Stimulated activated CD4-positive, alpha-beta T cell treated with anti-CD3 and anti-CD28 coated beads, TNF-alpha, amount 100 ng/mL, for 24 hours (primary cell): ENCODE measurements around the gene BRPF3.
A peak's percentile ranks its signal among the peaks of the same experiment; 100 is the strongest.
"Not testable (repeated sequence)": the region's sequence is repeated elsewhere in the genome, so short reads cannot be mapped to it uniquely, and the experiment has no call there.

Experiments used
- DNase-seq, 3 experiments: peaks; one replicate each; pipeline ENCODE4 v3.0.0-alpha.2; 2020; ENCODE audit warnings: low read depth in 3 of 3

BRPF3 gene

GRCh38 chr6:36200154-36200891, 3.8 kb downstream of the BRPF3 start:
- no peak for DNase-seq

- DNase-seq: no peak
Observed at GRCh38 chr6:36200998-36201596, 4.6 kb downstream of the BRPF3 start.

GRCh38 chr6:36201612-36202011, 5.1 kb downstream of the BRPF3 start:
- no peak for DNase-seq

GRCh38 chr6:36202101-36202500, 5.6 kb downstream of the BRPF3 start:
- no peak for DNase-seq

DNA sequence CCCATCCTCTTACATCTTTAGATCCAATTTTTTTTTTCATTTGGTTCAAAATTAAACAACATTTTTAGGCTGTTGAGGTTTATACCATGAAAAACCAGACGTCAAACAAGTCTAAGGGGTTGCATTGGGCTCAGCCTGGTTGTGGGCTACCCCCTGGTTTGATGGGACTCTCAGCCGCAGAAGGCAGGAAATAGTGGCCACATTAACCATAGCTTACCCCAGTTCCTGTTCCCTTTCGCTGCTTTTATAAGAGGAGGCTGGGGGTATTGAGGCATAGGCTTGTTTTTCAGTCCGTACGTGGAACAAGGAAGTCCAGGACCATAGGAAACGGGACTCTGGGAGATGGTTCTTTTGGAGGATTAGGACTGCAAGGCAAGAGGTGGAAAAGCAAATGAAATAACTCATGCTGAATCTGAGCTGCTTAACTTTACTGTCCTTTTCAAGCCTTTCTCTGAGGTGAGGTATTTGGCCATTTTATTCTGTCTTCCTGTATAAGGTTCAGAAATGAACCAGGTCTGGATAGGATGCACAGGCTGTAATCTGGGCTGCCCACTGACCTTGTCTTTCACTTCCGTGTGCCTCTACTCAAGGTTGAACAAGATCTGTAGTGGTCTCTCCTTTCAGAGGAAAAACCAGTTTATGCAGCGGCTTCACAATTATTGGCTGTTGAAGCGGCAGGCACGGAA, 7.7 kb downstream of the BRPF3 start:
- peak in 1 of 3 experiments; percentile 16 for DNase-seq

GRCh38 chr6:36207155-36207554, 10.6 kb downstream of the BRPF3 start:
- no peak for DNase-seq

GRCh38 chr6:36209606-36210005, 13.1 kb downstream of the BRPF3 start:
- DNase-seq: no peak

DNA sequence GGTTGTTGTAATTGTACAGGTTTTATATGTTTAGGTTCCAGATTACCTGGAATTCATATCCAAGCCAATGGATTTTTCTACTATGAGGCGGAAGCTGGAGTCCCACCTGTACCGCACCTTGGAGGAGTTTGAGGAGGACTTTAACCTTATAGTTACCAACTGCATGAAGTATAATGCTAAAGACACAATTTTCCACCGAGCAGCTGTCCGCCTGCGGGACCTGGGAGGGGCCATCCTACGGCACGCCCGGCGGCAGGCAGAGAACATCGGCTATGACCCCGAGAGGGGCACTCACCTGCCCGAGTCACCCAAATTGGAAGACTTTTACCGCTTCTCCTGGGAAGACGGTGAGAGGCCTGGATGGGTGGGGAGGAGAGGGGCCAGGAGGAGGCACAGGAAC, 13.6 kb downstream of the BRPF3 start:
- DNase-seq: no peak

DNA sequence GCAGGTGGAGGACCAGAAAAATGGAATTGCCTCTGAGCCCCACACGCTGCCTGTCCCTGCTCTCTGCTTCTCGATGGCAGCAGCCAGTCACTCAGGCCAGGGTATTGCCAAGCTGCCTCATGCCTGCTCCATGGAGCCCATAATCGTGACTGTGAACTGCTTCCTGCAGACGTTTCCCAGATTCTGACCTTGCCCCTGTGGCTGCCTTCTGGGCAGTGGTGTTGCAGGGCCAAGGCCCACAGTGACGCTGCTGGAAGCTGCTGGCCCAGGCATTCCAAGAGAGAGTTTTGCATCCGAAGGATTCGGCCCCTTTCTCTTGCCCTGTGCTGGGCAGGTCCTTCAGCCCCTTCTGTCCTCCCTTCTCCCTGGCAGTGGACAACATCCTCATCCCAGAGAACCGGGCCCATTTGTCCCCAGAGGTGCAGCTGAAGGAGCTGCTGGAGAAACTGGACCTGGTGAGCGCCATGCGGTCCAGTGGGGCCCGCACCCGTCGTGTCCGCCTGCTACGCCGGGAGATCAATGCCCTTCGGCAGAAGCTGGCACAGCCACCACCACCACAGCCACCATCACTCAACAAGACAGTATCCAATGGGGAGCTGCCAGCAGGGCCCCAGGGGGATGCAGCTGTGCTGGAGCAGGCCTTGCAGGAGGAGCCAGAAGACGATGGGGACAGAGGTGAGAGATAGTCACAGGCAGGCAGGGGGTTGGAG, 14.5 kb downstream of the BRPF3 start:
- DNase-seq: no peak

- no peak for DNase-seq
Observed at GRCh38 chr6:36216559-36216958, 20.0 kb downstream of the BRPF3 start.

GRCh38 chr6:36217188-36217587, 20.6 kb downstream of the BRPF3 start:
- no peak for DNase-seq

DNA sequence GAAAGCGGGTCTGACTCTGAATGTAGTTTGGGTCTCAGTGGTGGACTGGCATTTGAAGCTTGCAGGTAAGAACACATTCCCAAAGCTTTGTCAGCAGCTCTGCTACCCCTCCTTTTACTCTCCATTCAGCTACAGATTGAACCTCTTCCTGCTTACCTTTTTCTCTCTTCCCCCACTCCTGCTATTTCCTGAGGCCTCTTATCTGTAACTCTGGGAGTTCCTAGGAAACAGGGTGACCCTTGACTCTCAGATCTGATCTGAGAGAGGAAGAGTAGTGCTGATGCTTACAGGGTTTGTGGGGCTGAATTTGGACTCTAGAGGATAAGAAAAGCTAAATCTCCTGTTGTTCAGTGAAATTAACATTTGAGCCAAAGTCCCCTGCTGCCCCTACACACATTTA, 21.4 kb downstream of the BRPF3 start:
- no peak for DNase-seq

DNA sequence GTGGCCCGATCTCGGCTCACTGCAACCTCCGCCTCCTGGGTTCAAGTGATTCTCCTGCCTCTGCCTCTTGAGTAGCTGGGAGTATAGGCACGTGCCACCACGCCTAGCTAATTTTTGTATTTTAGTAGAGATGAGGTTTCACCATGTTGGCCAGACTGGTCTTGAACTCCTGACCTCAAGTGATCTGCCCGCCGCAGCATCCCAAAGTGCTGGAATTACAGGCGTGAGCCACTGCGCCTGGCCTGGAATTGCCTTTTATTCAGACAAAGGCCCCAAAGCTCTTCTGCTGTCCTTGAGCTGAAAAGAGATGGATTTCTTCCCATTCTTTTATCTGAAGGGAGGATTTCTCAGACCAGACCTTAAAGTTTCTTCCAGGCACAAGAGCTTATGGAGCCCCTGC, 22.0 kb downstream of the BRPF3 start:
- DNase-seq: not testable (repeated sequence)

GRCh38 chr6:36219081-36219480, 22.5 kb downstream of the BRPF3 start:
- DNase-seq: no peak

GRCh38 chr6:36220226-36220625, 23.7 kb downstream of the BRPF3 start:
- no peak for DNase-seq

DNA sequence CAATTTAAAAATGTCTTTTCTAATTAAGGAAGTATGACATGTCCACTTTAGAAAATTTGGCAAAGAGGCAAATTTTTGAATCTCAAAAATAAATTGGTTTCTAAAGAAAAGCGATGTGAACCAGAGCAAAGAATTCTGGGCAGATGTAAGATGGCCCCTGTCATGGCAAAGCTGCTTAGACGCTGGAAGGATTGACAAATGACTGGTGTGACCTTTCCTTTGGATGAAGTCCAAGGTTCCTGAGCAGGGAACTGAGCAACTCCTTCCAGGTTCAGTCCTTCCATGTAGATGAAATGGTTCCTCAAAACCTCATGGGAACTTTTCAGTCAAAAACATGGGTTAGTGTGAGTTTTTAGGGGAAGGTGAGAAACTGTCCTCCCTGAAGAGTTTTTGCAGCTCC, 25.1 kb downstream of the BRPF3 start:
- no peak for DNase-seq

DNA sequence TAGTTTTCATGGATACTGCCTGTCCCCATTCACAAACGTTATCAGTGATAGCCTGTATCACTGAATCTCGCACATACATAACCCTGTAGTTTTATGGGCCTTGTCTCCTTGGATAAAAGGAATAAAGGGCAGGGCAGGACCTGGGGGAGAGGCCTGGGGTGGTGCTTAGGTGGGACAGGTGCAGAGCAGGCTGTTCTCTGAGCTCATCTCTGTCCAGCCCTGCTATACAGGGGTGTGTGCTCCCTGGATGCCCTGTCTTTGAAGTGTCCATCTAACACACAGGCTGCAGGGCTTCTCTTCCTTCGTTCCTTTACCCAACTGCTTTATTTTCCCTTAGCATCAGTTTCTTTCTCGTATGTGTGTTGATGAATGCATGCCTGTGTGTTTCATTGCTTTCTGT, 26.4 kb downstream of the BRPF3 start:
- DNase-seq: no peak

DNA sequence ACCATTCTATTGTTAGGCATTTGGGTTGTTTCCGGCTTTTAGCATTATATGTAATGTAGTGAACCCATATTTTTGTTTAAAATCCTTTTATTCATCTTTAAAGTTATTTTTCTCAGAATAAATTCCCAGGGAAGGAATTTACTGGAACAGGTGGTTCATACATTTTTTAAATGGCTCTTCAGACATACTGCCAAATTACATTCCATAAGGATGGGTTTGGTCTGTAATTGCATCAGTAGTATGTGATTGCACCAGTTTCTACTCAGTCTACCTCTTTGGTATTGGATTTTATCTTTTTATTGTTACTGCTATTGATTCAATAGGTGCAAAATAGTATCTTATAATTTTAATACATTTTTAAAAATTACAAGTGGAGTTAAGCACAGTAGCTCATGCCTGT, 27.2 kb downstream of the BRPF3 start:
- DNase-seq: no peak

DNA sequence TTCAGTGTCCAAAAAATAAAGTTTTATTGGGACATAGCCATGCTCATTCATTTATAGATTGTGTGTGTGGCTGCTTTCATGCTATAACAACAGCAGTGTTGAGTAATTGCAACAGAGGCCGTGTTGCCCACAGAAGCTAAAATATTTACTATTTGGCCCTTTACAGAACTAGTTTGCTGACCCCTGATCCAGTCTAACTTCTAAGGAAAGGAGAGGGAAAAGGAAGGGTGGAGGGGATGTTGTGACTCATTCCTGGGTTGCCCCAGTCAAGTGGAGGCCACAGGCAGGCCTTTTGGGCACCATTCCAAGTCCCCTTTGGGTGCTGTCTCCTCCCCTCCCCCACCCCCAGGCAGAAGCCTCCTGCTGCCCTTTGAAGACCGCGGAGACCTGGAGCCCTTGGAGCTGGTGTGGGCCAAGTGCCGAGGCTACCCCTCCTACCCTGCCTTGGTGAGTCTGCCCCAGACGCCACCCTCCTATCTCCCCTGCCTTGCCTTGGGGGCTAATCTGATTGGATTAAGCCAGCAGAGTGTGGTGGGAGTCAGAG, 28.4 kb downstream of the BRPF3 start:
- DNase-seq: no peak

GRCh38 chr6:36226438-36227047, 30.0 kb downstream of the BRPF3 start:
- DNase-seq: no peak

DNA sequence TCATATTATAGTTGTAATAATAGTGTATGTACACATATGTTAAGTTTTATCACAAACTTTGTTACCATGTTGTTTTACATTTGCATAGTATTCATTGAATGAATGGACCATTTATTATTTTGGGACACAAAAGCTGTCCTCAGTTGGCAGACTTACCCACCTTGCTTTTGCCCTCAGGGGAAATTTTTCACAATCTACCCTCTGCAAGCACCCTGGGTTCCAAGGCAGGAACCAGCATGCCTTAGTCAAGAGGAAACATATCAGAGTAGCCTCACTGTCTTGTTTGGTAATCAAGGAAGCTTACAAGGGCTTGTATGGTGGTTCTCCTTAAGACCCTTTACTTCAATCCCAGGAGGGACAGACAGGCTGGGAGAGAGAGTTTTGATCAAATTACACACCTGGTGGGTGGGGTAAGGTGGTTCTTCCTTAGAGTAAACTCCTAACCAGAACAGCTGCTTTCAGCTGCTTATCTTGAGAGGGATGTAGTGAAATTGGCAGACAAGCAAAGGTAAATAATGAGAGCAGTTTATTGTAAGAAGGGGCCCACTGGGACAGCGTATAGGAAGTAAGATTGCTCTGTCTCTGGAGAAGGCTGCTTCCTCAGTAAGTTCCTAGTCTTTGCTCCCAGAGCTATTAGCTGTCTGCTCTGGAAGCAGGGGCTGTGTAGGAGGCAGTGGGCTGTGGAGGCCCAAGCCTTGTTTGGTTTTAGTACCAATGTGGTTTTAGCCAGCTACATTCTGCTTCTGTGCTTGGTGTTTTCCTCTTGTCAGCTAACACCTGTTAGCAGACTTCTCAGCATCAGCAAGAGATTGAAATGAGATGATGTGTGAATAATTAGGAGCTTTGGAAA, 31.1 kb downstream of the BRPF3 start:
- DNase-seq: no peak
